Left ventricle myocardium superior (tissue), 1 donor: ENCODE results near the gene DTX3L. TPM values are rescaled to one million over a fixed set of nuclear protein-coding genes. Genes with fewer than 3 reads are reported as not detected.

Source experiments
- ATAC-seq: fragments of 200-7000 bp; cut with Tn5 transposase; one replicate; pipeline ENCODE4 v1.9.1; 2020; ENCODE audit warnings: mild to moderate bottlenecking, moderate library complexity
- DNase-seq: peaks from one replicate; pipeline ENCODE4 v3.0.0-alpha.2; 2020
- intact Hi-C: fragments of 100-400 bp; cut with micrococcal nuclease; formaldehyde crosslinking; loops from one replicate; pipeline ENCODE4 v1.11.0; 2022
- long read RNA-seq: library from polyadenylated mRNA; unstranded; transcript quantifications from one replicate; pipeline ENCODE4 v2.0.0, GENCODE V29; 2021
- total RNA-seq: library from RNA; stranded (reverse); fragmentation: NEBNext Ultra II Directional; extraction: Animal tissue kit (Norgen Biotek cat#: 25700); gene quantifications from one replicate; pipeline ENCODE4 v1.2.1, GENCODE V29; 2021
- donor health status: DM: no; HTN: yes; CAD: no; lungs with severe emphysema.

DTX3L gene
- total RNA-seq, result 10.5 TPM
- long read RNA-seq, full-length matches to known transcripts, result 1 of 10 reads
- long read RNA-seq, partial matches to known transcripts, result 1 of 10 reads
- long read RNA-seq, other reads (novel, unspliced or antisense), result 8 of 10 reads

GRCh38 chr3:122564155-122564912 lies at the start of gene DTX3L, which contains the start of gene PARP9:
Gene DTX3L (plus strand): TSS chr3:122564338. CDS start chr3:122564427, 89 bp downstream.
Gene PARP9 (minus strand): TSS chr3:122564300. CDS start chr3:122559620, 4,680 bp downstream.
- ATAC-seq, result peak; percentile 99
- peak; percentile 89 for DNase-seq
- intact Hi-C loops, result loop anchor here (5.0 kb wide), 1 partner anchor 113 kb away; no protein-coding TSS in a partner anchor

GRCh38 chr3:122515020-122515468 lies 49.1 kb upstream of the DTX3L start:
- DNase-seq (no peak), ATAC-seq (no peak)
- intact Hi-C loops, result no loop called here

GRCh38 chr3:122515870-122516269 lies 48.3 kb upstream of the DTX3L start:
- ATAC-seq (no peak), DNase-seq (no peak)
- intact Hi-C loops, result no loop called here

GRCh38 chr3:122516846-122517360 lies 47.2 kb upstream of the DTX3L start:
- intact Hi-C loops, result no loop called here
- ATAC-seq (no peak), DNase-seq (no peak)

GRCh38 chr3:122519693-122520092 lies 44.4 kb upstream of the DTX3L start:
- intact Hi-C loops, result no loop called here
- no peak for DNase-seq
- ATAC-seq, result no peak

GRCh38 chr3:122520861-122521260 lies 43.3 kb upstream of the DTX3L start:
- ATAC-seq (no peak), DNase-seq (no peak)
- intact Hi-C loops, result no loop called here

GRCh38 chr3:122523317-122523716 lies 40.8 kb upstream of the DTX3L start:
- no peak for ATAC-seq
- DNase-seq, result no peak
- intact Hi-C loops, result no loop called here

GRCh38 chr3:122530164-122530563 lies 34.0 kb upstream of the DTX3L start:
- ATAC-seq (no peak), DNase-seq (no peak)
- intact Hi-C loops, result no loop called here

- no peak for ATAC-seq
- intact Hi-C loops, result no loop called here
Measured at GRCh38 chr3:122533480-122533879, 30.7 kb upstream of the DTX3L start.

GRCh38 chr3:122533931-122534334 lies 30.2 kb upstream of the DTX3L start:
- ATAC-seq (no peak), DNase-seq (no peak)
- intact Hi-C loops, result no loop called here

More at GRCh38 chr3:122533480-122533879, 30.7 kb upstream of the DTX3L start:
- no peak for DNase-seq

GRCh38 chr3:122535964-122536631 lies 28.0 kb upstream of the DTX3L start:
- ATAC-seq, result no peak
- intact Hi-C loops, result no loop called here
- DNase-seq, result no peak

- ATAC-seq (no peak), DNase-seq (no peak)
- intact Hi-C loops, result no loop called here
Measured at GRCh38 chr3:122536632-122537001, 27.5 kb upstream of the DTX3L start.

- no peak for DNase-seq
- intact Hi-C loops, result no loop called here
- ATAC-seq, result no peak
Measured at GRCh38 chr3:122538956-122539490, 25.1 kb upstream of the DTX3L start.

GRCh38 chr3:122546151-122546550 lies 18.0 kb upstream of the DTX3L start:
- no peak for ATAC-seq

GRCh38 chr3:122548076-122548475 lies 16.1 kb upstream of the DTX3L start:
- no peak for DNase-seq
- intact Hi-C loops, result no loop called here
- no peak for ATAC-seq

More at GRCh38 chr3:122546151-122546550, 18.0 kb upstream of the DTX3L start:
- DNase-seq, result no peak
- intact Hi-C loops, result no loop called here

GRCh38 chr3:122548619-122549018 lies 15.5 kb upstream of the DTX3L start:
- DNase-seq (no peak), ATAC-seq (no peak)
- intact Hi-C loops, result no loop called here

GRCh38 chr3:122553171-122553570 lies 11.0 kb upstream of the DTX3L start:
- no peak for DNase-seq
- intact Hi-C loops, result no loop called here
- ATAC-seq, result no peak

- no peak for DNase-seq
- intact Hi-C loops, result loop anchor here (5.0 kb wide), 1 partner anchor 132 kb away; no protein-coding TSS in a partner anchor
- ATAC-seq, result peak; percentile 74
Measured at GRCh38 chr3:122555275-122556071, 8.7 kb upstream of the DTX3L start.

GRCh38 chr3:122557356-122557755 lies 6.8 kb upstream of the DTX3L start:
- DNase-seq (no peak), ATAC-seq (no peak)
- intact Hi-C loops, result loop anchor here (5.0 kb wide), 1 partner anchor 130 kb away; no protein-coding TSS in a partner anchor
